ENCODE results near the gene PRELP.
"Not testable (repeated sequence)": the region's sequence is repeated elsewhere in the genome, so short reads cannot be mapped to it uniquely, and the experiment has no call there.

PRELP gene

DNA sequence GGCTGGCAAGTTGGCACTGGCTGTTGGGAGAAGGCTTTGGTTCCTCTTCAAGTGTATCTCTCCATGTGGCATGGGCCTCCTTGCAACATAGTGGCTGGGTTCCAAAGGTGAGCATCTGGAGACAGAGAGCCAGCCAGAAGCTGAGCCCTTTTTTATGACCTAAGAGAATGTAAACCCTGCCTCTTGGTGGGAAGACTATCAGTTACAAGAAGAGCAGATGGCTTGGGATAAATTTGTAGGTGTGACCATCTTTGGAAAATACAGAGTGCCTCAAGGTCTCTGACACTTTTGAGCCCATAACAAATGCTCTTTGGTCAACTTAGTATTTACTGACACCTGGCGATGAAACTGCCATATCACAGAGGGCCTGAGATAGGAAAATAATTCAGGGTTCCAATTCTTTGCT lies 31.4 kb upstream of the PRELP start:
- H3K27ac ChIP-seq (ENCODE audit: low read depth, low read length): no peak overlapping the region
- no peak overlapping the region for H3K9ac ChIP-seq (ENCODE audit: low read length)
- no peak overlapping the region for H3K4me3 ChIP-seq (ENCODE audit: low read length)
- H3K27me3 ChIP-seq (ENCODE audit: control insufficient read depth, insufficient read depth, low read length): no peaks in the 10 kb centered on the region
- H3K4me1 ChIP-seq (ENCODE audit: control insufficient read depth, insufficient read depth, low read length): peaks cover 12% of the 10 kb centered on the region
- H3K36me3 ChIP-seq (ENCODE audit: control insufficient read depth, insufficient read depth, low read length): no peaks in the 10 kb centered on the region

DNA sequence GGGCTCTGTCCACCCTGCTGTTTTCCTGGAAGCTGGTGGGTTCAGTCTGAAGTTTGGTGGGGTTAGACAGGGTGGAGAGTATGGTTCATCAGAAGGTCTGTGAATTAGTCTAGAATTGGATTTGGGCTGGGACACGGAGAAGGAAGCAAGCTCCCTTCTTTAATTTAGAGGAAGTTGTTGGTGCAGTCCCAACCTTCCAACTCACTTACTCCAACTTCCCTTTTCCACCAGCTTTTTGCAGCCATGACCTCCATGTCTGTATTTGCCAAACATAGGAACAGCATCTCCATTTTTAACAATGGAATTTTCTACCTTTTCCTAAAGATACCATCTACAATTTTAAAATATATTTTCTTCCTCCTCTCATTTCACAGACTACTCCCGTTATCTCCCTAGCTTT lies 28.5 kb upstream of the PRELP start:
- peaks cover 7% of the 10 kb centered on the region for H3K4me1 ChIP-seq (ENCODE audit: control insufficient read depth, insufficient read depth, low read length)
- no peaks in the 10 kb centered on the region for H3K36me3 ChIP-seq (ENCODE audit: control insufficient read depth, insufficient read depth, low read length)
- no peak overlapping the region for H3K4me3 ChIP-seq (ENCODE audit: low read length)
- H3K27me3 ChIP-seq (ENCODE audit: control insufficient read depth, insufficient read depth, low read length): no peaks in the 10 kb centered on the region
- peak overlapping the region; percentile 18 for H3K27ac ChIP-seq (ENCODE audit: low read depth, low read length)
- no peak overlapping the region for H3K9ac ChIP-seq (ENCODE audit: low read length)

DNA sequence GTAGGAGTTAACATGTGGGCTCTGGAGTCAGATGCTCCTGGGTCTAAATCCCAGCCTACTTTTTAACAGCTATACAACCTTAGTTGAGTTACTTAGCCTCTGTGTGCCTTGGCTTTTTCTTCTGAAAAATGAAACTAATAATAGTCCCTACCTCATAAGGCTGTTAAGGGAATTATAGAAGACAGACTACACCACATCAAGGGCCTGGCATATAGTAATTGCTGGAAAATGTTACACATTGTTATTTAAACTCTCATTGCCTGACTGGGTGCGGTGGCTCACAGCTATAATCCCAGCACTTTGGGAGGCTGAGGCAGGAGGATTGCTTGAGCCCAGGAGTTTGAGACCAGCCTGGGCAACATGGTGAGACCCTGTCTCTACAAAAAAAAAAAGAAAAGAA lies 28.0 kb upstream of the PRELP start:
- not testable (repeated sequence) for H3K4me1 ChIP-seq (ENCODE audit: control insufficient read depth, insufficient read depth, low read length); H3K4me3 ChIP-seq (ENCODE audit: low read length); H3K36me3 ChIP-seq (ENCODE audit: control insufficient read depth, insufficient read depth, low read length); H3K27me3 ChIP-seq (ENCODE audit: control insufficient read depth, insufficient read depth, low read length); H3K9ac ChIP-seq (ENCODE audit: low read length)
- peak overlapping the region; percentile 18 for H3K27ac ChIP-seq (ENCODE audit: low read depth, low read length)

DNA sequence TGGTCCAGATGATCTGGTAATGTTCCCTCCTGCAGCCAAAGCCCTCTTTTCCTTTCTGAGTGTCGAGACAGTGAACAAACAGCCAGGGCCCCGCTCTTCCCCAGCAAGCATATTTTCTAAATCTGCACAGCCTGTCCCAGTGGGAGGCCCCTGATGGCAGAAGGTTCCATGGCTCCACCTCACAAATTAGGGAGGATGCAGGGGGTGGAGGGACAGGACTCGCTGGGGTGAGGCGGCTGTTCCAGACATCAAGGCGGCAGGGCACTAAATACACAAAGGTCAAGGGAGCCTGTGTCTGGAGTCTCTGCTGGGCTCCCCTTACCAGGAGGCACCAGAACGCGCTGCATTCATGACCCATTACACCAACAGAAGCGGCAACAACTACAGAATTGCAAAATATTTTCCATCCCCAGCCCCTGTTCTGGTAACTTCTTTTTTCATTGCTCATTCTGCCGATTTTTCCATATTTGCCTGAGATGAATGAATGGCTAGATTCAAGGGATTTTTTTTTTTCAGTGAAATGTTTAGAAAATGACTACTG lies 27.0 kb upstream of the PRELP start:
- Histone ChIP-seq H3K27me3 (ENCODE audit: control insufficient read depth, insufficient read depth, low read length) (no peaks in the 10 kb centered on the region), H3K9ac (ENCODE audit: low read length) (no peak overlapping the region), H3K36me3 (ENCODE audit: control insufficient read depth, insufficient read depth, low read length) (no peaks in the 10 kb centered on the region), H3K4me1 (ENCODE audit: control insufficient read depth, insufficient read depth, low read length) (peaks cover 10% of the 10 kb centered on the region), H3K4me3 (ENCODE audit: low read length) (no peak overlapping the region), H3K27ac (ENCODE audit: low read depth, low read length) (peak overlapping the region; percentile 18)

DNA sequence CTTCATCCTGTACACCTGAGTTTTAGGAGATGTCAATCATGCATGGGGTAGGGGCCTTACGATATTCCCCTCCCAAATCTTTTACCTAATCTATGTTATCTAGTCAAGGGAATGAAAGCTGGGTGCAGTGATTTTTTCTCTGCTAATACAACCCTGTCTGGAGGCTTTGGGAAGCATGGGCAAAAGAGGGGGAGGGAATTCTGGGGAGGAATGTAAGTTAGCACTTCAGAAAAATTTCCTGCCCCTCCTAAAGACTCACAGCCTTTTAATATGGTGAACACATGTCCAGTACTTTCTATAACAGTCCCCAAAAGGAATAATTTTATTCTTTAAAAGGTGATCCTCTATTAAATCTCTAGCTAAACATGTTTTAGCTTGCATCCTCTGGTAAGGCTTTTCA lies 25.6 kb upstream of the PRELP start:
- Histone ChIP-seq H3K4me1 (ENCODE audit: control insufficient read depth, insufficient read depth, low read length) (peaks cover 10% of the 10 kb centered on the region), H3K36me3 (ENCODE audit: control insufficient read depth, insufficient read depth, low read length) (no peaks in the 10 kb centered on the region), H3K27me3 (ENCODE audit: control insufficient read depth, insufficient read depth, low read length) (no peaks in the 10 kb centered on the region), H3K4me3 (ENCODE audit: low read length) (no peak overlapping the region), H3K27ac (ENCODE audit: low read depth, low read length) (no peak overlapping the region), H3K9ac (ENCODE audit: low read length) (no peak overlapping the region)

DNA sequence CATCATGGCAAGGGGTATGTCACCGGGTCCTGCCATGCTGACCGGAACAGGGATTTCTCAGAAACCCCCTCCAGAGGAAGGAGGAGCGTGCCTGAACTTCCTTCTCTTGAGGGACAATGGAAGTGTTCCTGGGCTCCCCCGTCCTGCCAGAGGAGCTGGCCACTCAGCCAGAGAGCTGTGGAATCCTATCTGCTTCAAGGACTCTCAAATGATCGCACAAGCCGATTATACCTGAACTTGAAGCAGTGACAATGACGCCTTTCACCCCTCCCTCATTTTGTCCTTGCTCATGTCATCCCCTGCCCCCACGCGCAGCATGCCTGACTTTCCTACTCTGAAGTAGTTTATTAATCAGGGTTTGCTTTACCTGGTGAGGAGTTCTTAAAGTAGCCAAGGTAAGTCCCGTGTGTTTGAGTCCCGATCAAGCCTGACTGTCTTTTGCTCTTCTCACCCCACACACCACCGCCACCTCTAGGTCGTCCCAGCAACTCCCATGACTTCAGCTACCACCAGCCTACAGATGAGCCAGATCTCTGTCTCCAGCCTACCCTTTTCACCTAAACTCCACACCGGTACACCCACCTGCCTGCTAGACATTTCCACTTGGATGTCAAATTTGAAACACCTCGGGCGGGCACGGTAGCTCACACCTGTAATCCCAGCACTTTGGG lies 25.0 kb upstream of the PRELP start:
- Histone ChIP-seq H3K4me1 (ENCODE audit: control insufficient read depth, insufficient read depth, low read length) (peaks cover 10% of the 10 kb centered on the region), H3K4me3 (ENCODE audit: low read length) (no peak overlapping the region), H3K27ac (ENCODE audit: low read depth, low read length) (no peak overlapping the region), H3K27me3 (ENCODE audit: control insufficient read depth, insufficient read depth, low read length) (no peaks in the 10 kb centered on the region), H3K9ac (ENCODE audit: low read length) (no peak overlapping the region), H3K36me3 (ENCODE audit: control insufficient read depth, insufficient read depth, low read length) (no peaks in the 10 kb centered on the region)

DNA sequence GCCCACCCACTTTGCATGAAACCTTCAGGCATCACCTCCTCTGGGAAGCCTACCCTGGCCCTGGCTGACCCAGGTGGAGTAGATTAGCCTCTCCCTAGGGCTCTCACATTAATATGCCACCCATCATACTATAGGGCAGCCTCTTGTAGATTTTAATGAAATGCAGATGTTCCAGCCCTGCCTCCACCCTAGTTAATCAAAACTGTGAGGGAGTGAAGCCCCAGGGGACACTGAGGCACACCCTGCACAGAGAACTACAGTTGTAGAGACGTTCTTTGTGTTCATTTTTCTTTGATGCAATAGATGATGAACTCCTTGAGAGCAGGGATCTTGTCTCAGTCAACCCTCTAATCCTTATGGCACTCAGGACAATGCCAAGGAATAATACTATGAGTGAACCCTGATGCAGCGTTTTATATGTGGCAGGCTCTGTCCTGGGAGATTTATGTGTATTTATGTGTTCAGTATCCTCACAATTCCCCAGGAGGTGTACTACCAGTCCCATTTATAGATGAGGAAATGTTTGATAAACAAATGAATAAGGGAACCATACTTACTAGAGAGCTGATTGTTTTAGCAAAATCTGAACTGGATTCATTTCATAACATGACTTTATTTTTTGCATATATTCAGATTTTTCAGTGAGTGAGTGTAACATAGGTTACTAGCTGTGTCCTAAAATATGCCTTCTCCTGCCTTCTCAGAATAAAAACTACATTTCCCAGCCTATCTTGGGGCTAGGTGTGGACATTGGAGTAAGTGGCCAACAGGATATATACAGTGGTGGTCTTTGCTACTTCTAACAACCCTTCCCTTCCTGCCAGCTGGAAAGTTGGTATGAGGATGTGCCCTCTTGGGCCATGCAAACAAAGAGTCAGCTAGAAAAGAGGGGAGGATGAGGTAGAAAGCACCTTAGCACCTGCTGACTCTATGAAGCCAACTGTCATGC lies 23.5 kb upstream of the PRELP start:
- no peak overlapping the region for H3K4me3 ChIP-seq (ENCODE audit: low read length)
- no peak overlapping the region for H3K27ac ChIP-seq (ENCODE audit: low read depth, low read length)
- H3K36me3 ChIP-seq (ENCODE audit: control insufficient read depth, insufficient read depth, low read length): no peaks in the 10 kb centered on the region

DNA sequence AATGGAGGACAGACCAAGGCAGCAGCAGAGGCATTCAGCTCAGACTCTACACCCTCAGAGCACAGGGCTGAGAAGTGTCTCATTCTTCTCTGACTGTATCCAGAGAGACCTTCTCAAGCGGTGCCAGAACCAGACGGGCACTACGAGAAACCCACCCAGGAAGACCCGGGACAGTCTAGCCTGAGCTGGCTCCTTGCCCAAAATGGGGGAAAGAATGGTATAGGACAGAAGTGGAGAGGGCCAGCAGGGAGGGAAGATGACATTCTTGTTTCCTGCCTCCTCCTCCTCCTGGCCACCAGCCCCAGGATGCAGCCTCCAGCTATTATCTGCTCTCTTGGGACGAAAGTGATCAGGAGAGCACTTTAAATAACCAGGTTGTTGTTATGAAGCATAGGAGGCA lies 22.6 kb upstream of the PRELP start:
- Histone ChIP-seq H3K27ac (ENCODE audit: low read depth, low read length) (no peak overlapping the region), H3K4me3 (ENCODE audit: low read length) (no peak overlapping the region), H3K9ac (ENCODE audit: low read length) (no peak overlapping the region), H3K36me3 (ENCODE audit: control insufficient read depth, insufficient read depth, low read length) (no peaks in the 10 kb centered on the region), H3K4me1 (ENCODE audit: control insufficient read depth, insufficient read depth, low read length) (peaks cover 7% of the 10 kb centered on the region), H3K27me3 (ENCODE audit: control insufficient read depth, insufficient read depth, low read length) (no peaks in the 10 kb centered on the region)

More for the DNA sequence above, 23.5 kb upstream of the PRELP start:
- Histone ChIP-seq H3K4me1 (ENCODE audit: control insufficient read depth, insufficient read depth, low read length) (peaks cover 8% of the 10 kb centered on the region), H3K27me3 (ENCODE audit: control insufficient read depth, insufficient read depth, low read length) (no peaks in the 10 kb centered on the region), H3K9ac (ENCODE audit: low read length) (no peak overlapping the region)

DNA sequence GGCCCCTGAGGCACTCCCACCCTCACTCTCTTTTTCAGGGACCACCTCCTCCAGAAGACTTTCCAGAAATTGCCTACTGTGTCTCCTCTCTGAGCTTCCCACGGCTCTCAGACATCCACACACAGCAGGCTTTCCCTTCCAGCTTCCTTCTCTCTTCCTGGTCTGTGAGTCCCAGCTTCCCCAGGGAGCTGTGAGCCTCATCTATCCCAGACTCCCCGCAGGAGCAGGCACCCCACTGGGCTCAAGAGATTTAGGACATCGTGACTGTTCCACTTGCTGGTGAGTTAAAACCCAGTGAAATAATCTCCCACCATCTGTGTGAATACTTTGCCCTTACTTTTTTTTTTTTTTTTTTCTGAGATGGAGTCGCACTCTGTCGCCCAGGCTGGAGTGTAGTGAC lies 22.0 kb upstream of the PRELP start:
- H3K4me3 ChIP-seq (ENCODE audit: low read length): no peak overlapping the region
- no peak overlapping the region for H3K9ac ChIP-seq (ENCODE audit: low read length)
- H3K27ac ChIP-seq (ENCODE audit: low read depth, low read length): no peak overlapping the region
- H3K27me3 ChIP-seq (ENCODE audit: control insufficient read depth, insufficient read depth, low read length): no peaks in the 10 kb centered on the region
- H3K4me1 ChIP-seq (ENCODE audit: control insufficient read depth, insufficient read depth, low read length): peaks cover 4% of the 10 kb centered on the region
- no peaks in the 10 kb centered on the region for H3K36me3 ChIP-seq (ENCODE audit: control insufficient read depth, insufficient read depth, low read length)

DNA sequence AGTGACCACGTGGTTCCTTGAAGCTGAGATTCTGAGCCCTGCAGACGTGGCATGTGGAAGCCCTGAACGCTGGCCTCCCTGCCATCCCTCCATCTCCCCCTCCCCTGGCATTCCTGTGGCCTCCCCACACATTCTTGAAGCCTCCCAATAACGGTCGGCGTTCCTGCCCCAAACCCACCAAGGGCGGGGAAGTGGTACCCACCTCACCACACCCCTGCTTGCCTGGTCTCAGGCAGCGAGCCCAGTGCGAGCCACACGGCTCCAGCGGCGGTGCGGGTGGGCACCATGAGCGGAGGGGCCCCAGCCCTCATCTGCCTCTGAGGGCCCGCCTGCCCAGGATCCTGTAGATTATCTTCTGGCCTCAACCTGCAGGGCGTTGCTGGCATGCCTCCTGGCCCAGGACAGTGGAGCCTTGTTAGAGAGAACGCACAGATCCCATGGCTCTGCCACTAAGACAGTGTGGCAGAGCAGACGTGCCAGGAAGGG lies 20.6 kb upstream of the PRELP start:
- no peak overlapping the region for H3K4me3 ChIP-seq (ENCODE audit: low read length)
- peaks cover 4% of the 10 kb centered on the region for H3K4me1 ChIP-seq (ENCODE audit: control insufficient read depth, insufficient read depth, low read length)
- H3K27me3 ChIP-seq (ENCODE audit: control insufficient read depth, insufficient read depth, low read length): no peaks in the 10 kb centered on the region
- no peak overlapping the region for H3K27ac ChIP-seq (ENCODE audit: low read depth, low read length)
- no peak overlapping the region for H3K9ac ChIP-seq (ENCODE audit: low read length)
- H3K36me3 ChIP-seq (ENCODE audit: control insufficient read depth, insufficient read depth, low read length): no peaks in the 10 kb centered on the region

DNA sequence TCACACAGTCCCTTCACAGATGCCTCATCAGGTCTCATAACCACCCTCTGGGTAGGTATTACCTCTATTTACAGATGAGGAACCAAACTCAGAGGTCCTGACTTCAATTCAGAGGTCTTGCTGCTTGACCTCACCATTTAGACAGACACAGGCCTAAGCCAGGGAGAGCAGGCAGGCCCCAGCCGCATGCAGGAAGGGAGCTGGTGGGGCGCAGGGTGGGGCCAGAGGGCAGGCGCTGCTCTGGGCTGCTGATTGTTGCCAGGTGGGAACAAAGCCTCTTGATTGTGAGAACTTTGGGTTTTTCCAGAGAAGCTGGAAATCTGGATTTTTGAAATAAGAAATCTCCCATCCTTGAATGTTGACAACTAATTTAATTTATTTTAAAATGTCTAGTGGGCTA lies 19.9 kb upstream of the PRELP start:
- Histone ChIP-seq H3K4me3 (ENCODE audit: low read length) (no peak overlapping the region), H3K4me1 (ENCODE audit: control insufficient read depth, insufficient read depth, low read length) (peaks cover 4% of the 10 kb centered on the region), H3K36me3 (ENCODE audit: control insufficient read depth, insufficient read depth, low read length) (no peaks in the 10 kb centered on the region), H3K9ac (ENCODE audit: low read length) (no peak overlapping the region), H3K27ac (ENCODE audit: low read depth, low read length) (no peak overlapping the region), H3K27me3 (ENCODE audit: control insufficient read depth, insufficient read depth, low read length) (no peaks in the 10 kb centered on the region)

DNA sequence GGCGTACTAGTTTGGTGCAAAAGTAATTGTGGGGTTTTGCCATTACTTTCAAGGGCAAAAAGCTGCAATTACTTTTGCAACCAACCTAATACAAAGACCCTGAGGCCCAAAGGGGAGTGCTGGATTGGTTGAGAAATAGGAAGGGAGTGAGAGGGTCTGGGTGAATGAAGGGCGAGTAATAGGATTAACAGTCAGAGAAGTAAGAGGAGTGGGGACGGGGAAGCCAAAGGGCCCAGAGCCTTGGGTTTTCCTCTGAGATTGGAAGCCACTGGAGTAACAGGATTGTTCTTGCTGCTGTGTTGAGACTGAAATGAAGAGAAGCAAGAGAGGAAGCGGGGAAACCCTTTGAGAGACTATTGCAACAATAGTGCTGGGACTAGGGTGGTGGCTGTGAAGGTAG lies 19.0 kb upstream of the PRELP start:
- H3K36me3 ChIP-seq (ENCODE audit: control insufficient read depth, insufficient read depth, low read length): no peaks in the 10 kb centered on the region
- no peaks in the 10 kb centered on the region for H3K27me3 ChIP-seq (ENCODE audit: control insufficient read depth, insufficient read depth, low read length)
- no peak overlapping the region for H3K27ac ChIP-seq (ENCODE audit: low read depth, low read length)
- no peak overlapping the region for H3K4me3 ChIP-seq (ENCODE audit: low read length)
- peaks cover 4% of the 10 kb centered on the region for H3K4me1 ChIP-seq (ENCODE audit: control insufficient read depth, insufficient read depth, low read length)
- no peak overlapping the region for H3K9ac ChIP-seq (ENCODE audit: low read length)

Measured in rectal smooth muscle tissue (tissue), 1 donor.